OCI-LY3 (cell line): Measurements from ENCODE around the gene MAGEA9B.
"Not testable (repeated sequence)": the region's sequence is repeated elsewhere in the genome, so short reads cannot be mapped to it uniquely, and the experiment has no call there.

Experiments
- CTCF ChIP-seq: fragments of 200-600, 300-600 bp; sonication (generic); IDR thresholded peaks from 2 replicates; pipeline ENCODE4 v1.5.1; 2014; ENCODE audit warnings: antibody characterized with exemption, low read length, low read depth
- EZH2phosphoT487 ChIP-seq: fragments of 200-600 bp; shearing (Covaris generic); IDR thresholded peaks from 2 replicates; pipeline ENCODE4 v1.6.1; 2018; ENCODE audit warnings: antibody characterized with exemption, mixed run types, low read depth

GRCh38 chrX:149534926-149535602 lies 52.2 kb downstream of the MAGEA9B start:
- not testable (repeated sequence) for TF ChIP-seq CTCF, EZH2phosphoT487
